Choroid plexus epithelial cell (primary cell): ENCODE results near the gene TOP1.

Experiments used
- DNase-seq: peaks from one replicate; pipeline ENCODE4 v3.0.0-alpha.2; 2010; ENCODE audit warnings: low read depth
- H3K4me3 ChIP-seq: 2 replicates; pipeline ENCODE4 v1.5.1; 2011; ENCODE audit warnings: low read depth, mild to moderate bottlenecking, control low read depth, low read length, moderate library complexity
- CTCF ChIP-seq: conservative IDR thresholded peaks from 2 replicates; pipeline ENCODE4 v1.5.1; 2011; ENCODE audit warnings: low read depth, mild to moderate bottlenecking, control low read depth, inconsistent platforms, low read length, moderate library complexity

TOP1 gene

DNA sequence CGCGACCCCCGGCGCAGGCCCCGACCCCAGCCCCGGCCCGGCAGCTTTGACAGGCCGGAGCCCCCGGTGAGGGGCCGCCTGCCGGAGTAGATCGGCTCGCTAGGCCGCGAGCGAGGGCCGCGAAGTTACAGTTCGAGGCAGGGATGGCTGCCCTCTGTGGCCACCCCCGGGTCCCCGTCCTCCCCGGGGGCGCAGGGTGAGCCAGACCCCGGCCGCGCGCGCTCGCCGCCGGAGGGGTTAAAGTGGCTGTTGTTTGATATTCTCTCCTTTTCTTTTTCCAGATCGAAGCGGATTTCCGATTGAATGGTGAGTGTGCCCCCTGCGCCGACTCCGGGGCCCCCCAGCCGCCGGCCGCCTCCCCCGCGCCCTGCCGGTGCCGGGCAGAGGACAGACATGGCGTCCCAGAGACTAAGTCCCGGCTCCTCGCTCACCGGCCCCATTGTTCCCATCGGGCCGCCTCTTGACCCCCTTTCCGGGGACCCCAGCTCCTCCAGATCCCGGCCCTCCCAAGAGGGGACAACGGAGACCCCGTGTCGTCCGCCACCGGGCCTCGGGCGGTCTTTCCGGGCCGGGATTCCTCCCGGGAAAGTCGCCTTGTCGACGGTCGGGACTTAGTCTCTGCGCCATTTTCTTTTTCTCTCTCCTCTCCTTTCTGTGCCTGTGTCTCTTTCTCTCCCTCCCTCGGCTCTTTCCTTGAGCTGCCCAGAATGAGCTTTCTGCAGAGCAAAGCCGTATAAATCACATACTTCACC, 704 bp downstream of the TOP1 start:
- no peak for DNase-seq
- H3K4me3 ChIP-seq, result peak overlapping the region; percentile 99
- TF ChIP-seq CTCF, result no peak

DNA sequence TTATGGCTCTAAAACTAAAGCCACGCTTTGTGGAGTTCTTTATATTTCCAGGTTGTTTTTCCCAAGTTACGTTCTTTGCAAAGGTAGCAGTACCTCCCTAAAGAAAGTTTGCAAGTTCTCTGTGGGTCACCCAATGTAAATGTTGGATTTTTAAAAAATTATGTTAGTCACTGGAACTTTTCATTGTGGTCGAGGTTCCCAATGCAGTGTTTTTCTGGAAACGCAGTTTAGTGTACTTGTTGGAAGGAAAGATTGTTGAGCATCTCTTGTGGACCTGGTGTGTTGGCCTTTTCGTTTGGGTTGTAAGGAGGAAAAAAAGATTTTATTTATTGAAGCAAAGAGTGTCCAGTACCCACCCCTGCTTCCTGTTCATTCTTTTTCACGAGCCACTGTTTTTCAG, 1.4 kb downstream of the TOP1 start:
- no peak for TF ChIP-seq CTCF
- no peak for DNase-seq
- H3K4me3 ChIP-seq, result peak overlapping the region; percentile 99

DNA sequence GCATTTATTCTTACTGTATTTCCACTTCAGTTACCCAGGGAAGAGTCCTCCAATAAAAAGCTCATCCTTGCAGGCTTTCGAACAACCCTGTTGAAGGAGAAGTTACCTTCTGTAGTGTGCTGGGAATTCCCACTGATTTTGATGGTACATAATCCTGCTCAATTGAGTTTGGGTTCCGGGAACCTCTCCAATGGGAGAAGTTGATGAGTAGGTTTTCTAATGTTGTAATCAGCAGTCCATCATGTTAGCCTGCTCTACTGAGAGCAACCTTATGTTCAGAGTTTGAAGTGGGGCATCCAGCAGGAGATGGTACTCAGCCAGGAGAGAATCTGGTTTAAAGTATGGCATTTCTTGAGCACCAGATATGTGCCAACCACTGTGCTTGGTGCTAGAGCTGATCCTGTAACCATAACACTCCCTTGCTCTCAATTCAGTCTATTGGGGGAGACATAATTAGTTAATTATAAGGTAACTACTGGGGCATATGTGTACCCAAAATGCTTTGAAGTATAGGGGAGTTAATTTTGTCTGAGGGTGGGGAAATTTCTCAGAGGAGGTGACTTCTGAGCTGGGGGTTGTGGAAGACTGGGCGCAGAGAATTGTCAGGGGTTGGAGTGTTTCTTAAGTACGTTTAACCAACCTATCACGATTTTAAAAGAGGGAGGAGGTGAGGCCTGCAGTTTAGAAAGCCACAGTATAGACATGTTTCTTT, 2.1 kb downstream of the TOP1 start:
- peak; percentile 56 for DNase-seq
- no peak for TF ChIP-seq CTCF
- peak overlapping the region; percentile 99 for H3K4me3 ChIP-seq

DNA sequence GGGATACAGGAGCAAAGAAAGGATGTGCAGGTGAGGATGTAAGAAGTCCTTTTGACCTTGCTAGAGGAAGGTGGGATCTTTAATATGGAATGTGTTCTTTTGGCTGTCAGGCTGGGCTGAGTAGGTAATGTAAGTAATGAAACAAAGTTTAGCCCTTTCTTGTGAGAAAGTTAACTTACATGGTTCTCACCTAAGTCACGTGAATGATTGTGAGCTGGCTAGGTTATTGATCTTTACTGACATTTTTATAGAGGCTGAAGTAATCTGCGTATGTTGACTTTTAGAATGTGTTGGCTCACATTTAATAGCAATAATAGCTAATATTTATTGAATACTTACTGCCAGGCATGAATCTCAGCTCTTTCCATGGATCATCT, 2.6 kb downstream of the TOP1 start:
- DNase-seq, result no peak
- H3K4me3 ChIP-seq, result peak overlapping the region; percentile 99
- no peak for TF ChIP-seq CTCF

GRCh38 chr20:41032271-41032670, 3.6 kb downstream of the TOP1 start:
- TF ChIP-seq CTCF, result no peak
- DNase-seq, result peak; percentile 49

DNA sequence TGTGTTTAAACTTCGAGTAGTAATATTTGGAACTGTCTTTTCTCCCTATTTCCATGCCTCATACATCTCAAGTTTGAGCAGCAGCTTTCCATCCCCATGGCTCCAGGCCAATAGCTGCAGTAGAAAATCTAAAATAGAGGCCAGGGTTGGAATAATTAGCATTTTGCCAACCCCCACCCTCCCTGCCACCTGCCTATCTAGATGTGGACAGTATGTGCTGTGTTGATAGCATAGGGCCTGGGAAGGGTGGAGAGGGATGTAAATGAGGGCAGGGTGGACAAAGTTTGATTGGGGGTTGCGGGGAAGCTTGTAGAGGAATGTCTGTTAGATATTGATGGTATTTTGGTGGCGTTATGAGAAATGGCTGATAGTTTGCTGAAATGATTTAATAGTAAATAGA, 5.6 kb downstream of the TOP1 start:
- no peak for DNase-seq
- no peak overlapping the region for H3K4me3 ChIP-seq
- no peak for TF ChIP-seq CTCF

More at GRCh38 chr20:41032271-41032670, 3.6 kb downstream of the TOP1 start:
- peak overlapping the region; percentile 40 for H3K4me3 ChIP-seq
